Lung microvascular endothelial cell (primary cell): ENCODE data around the gene BEST1. TPM values are rescaled to one million over a fixed set of nuclear protein-coding genes. Genes with fewer than 3 reads are reported as not detected.

Experiments used
- total RNA-seq: library from RNA; depleted of rRNA; stranded (reverse); fragments of >200 nt; gene quantifications from 2 replicates; pipeline ENCODE4 v1.2.1, GENCODE V29; 2014

Gene BEST1
- total RNA-seq, 1 donor from 2014 or later: under 0.01 TPM

Other genes with a start within 250 kb of the BEST1 start
- gene MYRF, start 197.7 kb upstream of the BEST1 start, total RNA-seq: 0.20 and 0.22 TPM in 2 replicates
- 116 and 161 TPM in 2 replicates for gene TMEM258, start 157.8 kb upstream of the BEST1 start, total RNA-seq
- gene FEN1, start 157.4 kb upstream of the BEST1 start, total RNA-seq: 8.3 and 19.2 TPM in 2 replicates
- gene FADS1, start 133.3 kb upstream of the BEST1 start, total RNA-seq: 24.2 and 30.9 TPM in 2 replicates
- 41.3 and 80.0 TPM in 2 replicates for gene FADS2, start 122.1 kb upstream of the BEST1 start, total RNA-seq
- gene FADS3, start 58.8 kb upstream of the BEST1 start, total RNA-seq: 67.6 and 128 TPM in 2 replicates
- gene RAB3IL1, start 32.8 kb upstream of the BEST1 start, total RNA-seq: 2.4 and 10.7 TPM in 2 replicates
- 345 and 436 TPM in 2 replicates for gene FTH1, start 17.3 kb downstream of the BEST1 start, total RNA-seq
- 9.9 and 14.6 TPM in 2 replicates for gene INCENP, start 173.7 kb downstream of the BEST1 start, total RNA-seq
- not detected in 2 replicates for gene SCGB1D1, start 239.9 kb downstream of the BEST1 start, total RNA-seq